Activated CD8-positive, alpha-beta T cell treated with anti-CD3 and anti-CD28 coated beads for 36 hours (primary cell): ENCODE results near the gene EPYC. TPM values are rescaled to one million over a fixed set of nuclear protein-coding genes. Genes with fewer than 3 reads are reported as not detected.

ENCODE experiments used
- ATAC-seq: fragments of 200-7000 bp; cut with Tn5 transposase; one replicate; pipeline ENCODE4 v1.10.0; 2021; ENCODE audit warnings: mild to moderate bottlenecking, moderate library complexity
- CTCF ChIA-PET: fragments of 350-600 bp; sonication (Branson Sonifier 250); formaldehyde crosslinking; loops from one replicate; lab custom pipeline; 2021; ENCODE audit warnings: antibody characterized with exemption; lab: Charles Lee
- POLR2A ChIA-PET: fragments of 350-600 bp; sonication (Branson Sonifier 250); formaldehyde crosslinking; loops from one replicate; lab custom pipeline; 2021; ENCODE audit warnings: antibody characterized with exemption; lab: Charles Lee
- DNase-seq: peaks from one replicate; pipeline ENCODE4 v3.0.0-alpha.2; 2020
- H3K27ac Mint-ChIP-seq: one replicate; pipeline ENCODE4 v1.8.0; 2021; ENCODE audit warnings: mild to moderate bottlenecking, mixed read lengths
- H3K27me3 Mint-ChIP-seq: one replicate; pipeline ENCODE4 v1.8.0; 2021; ENCODE audit warnings: mixed read lengths
- H3K36me3 Mint-ChIP-seq: one replicate; pipeline ENCODE4 v1.8.0; 2021; ENCODE audit warnings: low read depth, mixed read lengths
- H3K4me1 Mint-ChIP-seq: one replicate; pipeline ENCODE4 v1.8.0; 2021; ENCODE audit warnings: low read depth, mixed read lengths
- H3K4me3 Mint-ChIP-seq: one replicate; pipeline ENCODE4 v1.8.0; 2021; ENCODE audit warnings: mild to moderate bottlenecking, moderate library complexity, mixed read lengths
- H3K9me3 Mint-ChIP-seq: one replicate; pipeline ENCODE4 v1.8.0; 2021; ENCODE audit warnings: mixed read lengths
- intact Hi-C: fragments of 100-400 bp; cut with micrococcal nuclease; formaldehyde crosslinking; loops from one replicate; pipeline ENCODE4 v1.10.0; 2022
- total RNA-seq, 2 experiments: library from RNA; stranded (reverse); gene quantifications; one replicate each; pipeline ENCODE4 v1.2.3, GENCODE V29; 2021
- TF ChIP-seq, protein P1 (sequence below): fragments of 200-600 bp; IDR thresholded peaks from one replicate; pipeline ENCODE4 v1.8.0; 2022; ENCODE audit warnings: antibody characterized with exemption, mild to moderate bottlenecking

Gene EPYC
- total RNA-seq, 2 experiments from 2014 or later, result not detected

DNA sequence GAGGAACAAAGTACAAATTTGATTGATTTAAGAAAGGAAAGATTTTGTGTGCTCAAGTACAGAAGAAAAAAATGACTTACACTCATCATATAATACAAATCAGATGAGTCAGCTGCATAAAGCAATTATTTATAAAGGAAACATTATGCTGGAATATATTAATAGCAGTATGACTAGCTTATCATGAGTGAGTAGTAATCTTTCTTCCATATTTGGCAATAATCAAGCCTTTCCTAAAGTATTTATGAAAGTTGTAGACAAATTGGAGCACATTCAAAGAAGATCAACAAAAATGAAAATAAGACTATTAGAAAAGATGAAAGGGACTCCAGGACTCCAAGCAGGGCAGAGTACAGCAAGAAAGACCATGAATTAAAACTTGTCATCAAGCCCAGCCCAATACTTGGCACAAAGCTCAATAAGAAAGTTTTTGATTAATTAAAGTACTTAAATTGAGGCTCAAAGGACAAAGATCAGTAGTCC lies 82.6 kb downstream of the EPYC start:
- intact Hi-C loops, result no loop called here
- ChIA-PET POLR2A (interaction anchor here (0.7 kb wide), 1 partner anchor 309 kb away, joined by 3 read pairs; no protein-coding TSS in a partner anchor), CTCF (interaction anchor here (0.7 to 1.8 kb wide), 3 partner anchors 18 to 187 kb away, joined by 3 to 6 read pairs (median 3); no protein-coding TSS in a partner anchor)
- Mint-ChIP-seq H3K27me3 (peaks cover 10% of the 10 kb centered on the region), H3K36me3 (no peaks in the 10 kb centered on the region), H3K4me1 (no peaks in the 10 kb centered on the region), H3K4me3 (no peak overlapping the region), H3K9me3 (no peaks in the 10 kb centered on the region), H3K27ac (no peak overlapping the region)
- DNase-seq, result no peak
- ATAC-seq, result no peak
- TF ChIP-seq, protein P1, sequence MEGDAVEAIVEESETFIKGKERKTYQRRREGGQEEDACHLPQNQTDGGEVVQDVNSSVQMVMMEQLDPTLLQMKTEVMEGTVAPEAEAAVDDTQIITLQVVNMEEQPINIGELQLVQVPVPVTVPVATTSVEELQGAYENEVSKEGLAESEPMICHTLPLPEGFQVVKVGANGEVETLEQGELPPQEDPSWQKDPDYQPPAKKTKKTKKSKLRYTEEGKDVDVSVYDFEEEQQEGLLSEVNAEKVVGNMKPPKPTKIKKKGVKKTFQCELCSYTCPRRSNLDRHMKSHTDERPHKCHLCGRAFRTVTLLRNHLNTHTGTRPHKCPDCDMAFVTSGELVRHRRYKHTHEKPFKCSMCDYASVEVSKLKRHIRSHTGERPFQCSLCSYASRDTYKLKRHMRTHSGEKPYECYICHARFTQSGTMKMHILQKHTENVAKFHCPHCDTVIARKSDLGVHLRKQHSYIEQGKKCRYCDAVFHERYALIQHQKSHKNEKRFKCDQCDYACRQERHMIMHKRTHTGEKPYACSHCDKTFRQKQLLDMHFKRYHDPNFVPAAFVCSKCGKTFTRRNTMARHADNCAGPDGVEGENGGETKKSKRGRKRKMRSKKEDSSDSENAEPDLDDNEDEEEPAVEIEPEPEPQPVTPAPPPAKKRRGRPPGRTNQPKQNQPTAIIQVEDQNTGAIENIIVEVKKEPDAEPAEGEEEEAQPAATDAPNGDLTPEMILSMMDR, result no peak

DNA sequence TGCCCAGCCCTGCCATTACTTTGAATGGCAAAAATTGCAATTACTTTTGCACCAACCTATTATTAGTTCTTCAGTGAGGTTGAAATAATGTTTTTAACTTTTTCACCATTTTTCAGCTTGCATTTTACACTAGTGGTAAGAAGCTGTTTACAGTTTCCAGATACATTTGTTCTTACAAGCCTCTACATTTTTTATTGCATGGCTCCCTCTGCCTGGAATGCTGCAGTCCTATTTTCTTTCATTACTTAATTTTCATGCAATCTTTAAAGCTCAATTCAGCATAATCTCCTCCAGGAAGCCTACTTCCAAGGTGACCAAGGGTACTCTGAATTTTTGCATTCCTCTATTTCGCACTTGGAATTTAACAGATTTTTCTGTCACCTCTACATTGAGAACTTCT lies 83.2 kb downstream of the EPYC start:
- ChIA-PET CTCF (interaction anchor here (1.0 to 1.8 kb wide), 2 partner anchors 19 to 25 kb away, joined by 3 to 6 read pairs; no protein-coding TSS in a partner anchor), POLR2A (no interaction called here)
- TF ChIP-seq, protein P1, result no peak
- H3K9me3 Mint-ChIP-seq, result no peaks in the 10 kb centered on the region
- H3K27me3 Mint-ChIP-seq, result peaks cover 10% of the 10 kb centered on the region
- DNase-seq, result no peak
- H3K4me3 Mint-ChIP-seq, result no peak overlapping the region
- intact Hi-C loops, result no loop called here
- no peak for ATAC-seq
- H3K27ac Mint-ChIP-seq, result no peak overlapping the region
- H3K4me1 Mint-ChIP-seq, result no peaks in the 10 kb centered on the region
- H3K36me3 Mint-ChIP-seq, result no peaks in the 10 kb centered on the region

DNA sequence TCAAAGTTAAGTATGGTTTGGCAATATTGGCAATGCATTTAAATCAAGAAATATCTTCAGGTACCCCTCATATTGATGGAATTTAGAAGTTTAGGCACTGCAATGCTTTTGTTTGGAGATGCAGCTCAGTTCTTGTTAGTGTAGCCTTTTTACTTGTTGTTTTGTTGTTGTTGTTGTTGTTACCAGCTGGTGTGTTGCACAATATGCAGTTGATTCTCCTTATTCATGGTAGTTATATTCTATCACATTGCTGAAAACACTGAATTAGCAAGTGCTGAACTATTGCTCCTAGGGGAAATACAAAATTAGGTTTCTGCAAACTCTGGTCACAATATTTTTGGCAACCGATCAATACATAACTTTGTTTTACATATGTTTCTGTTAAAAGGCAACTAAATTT lies 84.5 kb downstream of the EPYC start:
- intact Hi-C loops, result no loop called here
- Mint-ChIP-seq H3K36me3 (no peaks in the 10 kb centered on the region), H3K27ac (no peak overlapping the region), H3K4me1 (no peaks in the 10 kb centered on the region), H3K4me3 (no peak overlapping the region), H3K27me3 (peaks cover 10% of the 10 kb centered on the region), H3K9me3 (no peaks in the 10 kb centered on the region)
- TF ChIP-seq, protein P1, result no peak
- DNase-seq (no peak), ATAC-seq (no peak)
- POLR2A ChIA-PET, result no interaction called here
- CTCF ChIA-PET, result no interaction called here

DNA sequence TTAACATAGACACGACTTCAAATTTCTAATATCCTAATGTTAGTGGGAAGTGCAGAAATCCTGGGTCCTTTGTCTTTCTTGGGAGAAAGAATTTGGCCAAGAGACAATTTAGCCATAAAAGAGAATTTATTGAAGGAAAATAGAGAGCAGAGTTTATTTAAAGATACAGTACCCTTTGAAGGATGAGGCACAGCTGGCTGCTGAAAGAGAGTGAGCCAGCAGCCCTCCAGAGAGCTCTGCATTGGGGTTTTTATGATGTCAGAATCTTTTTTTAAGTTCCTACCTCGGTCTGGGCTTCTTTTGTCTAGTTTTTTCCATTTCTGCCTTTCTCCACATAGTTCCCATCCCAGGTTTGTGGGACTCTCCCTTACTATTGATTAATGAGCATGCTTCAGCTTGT lies 87.3 kb downstream of the EPYC start:
- no peaks in the 10 kb centered on the region for H3K4me1 Mint-ChIP-seq
- ATAC-seq (no peak), DNase-seq (no peak)
- H3K4me3 Mint-ChIP-seq, result no peak overlapping the region
- no peaks in the 10 kb centered on the region for H3K9me3 Mint-ChIP-seq
- intact Hi-C loops, result no loop called here
- H3K27ac Mint-ChIP-seq, result no peak overlapping the region
- TF ChIP-seq, protein P1, result no peak
- CTCF ChIA-PET, result interaction anchor here (0.8 kb wide), 1 partner anchor 23 kb away, joined by 3 read pairs; no protein-coding TSS in a partner anchor
- POLR2A ChIA-PET, result no interaction called here
- no peaks in the 10 kb centered on the region for H3K36me3 Mint-ChIP-seq
- peaks cover 9% of the 10 kb centered on the region for H3K27me3 Mint-ChIP-seq

DNA sequence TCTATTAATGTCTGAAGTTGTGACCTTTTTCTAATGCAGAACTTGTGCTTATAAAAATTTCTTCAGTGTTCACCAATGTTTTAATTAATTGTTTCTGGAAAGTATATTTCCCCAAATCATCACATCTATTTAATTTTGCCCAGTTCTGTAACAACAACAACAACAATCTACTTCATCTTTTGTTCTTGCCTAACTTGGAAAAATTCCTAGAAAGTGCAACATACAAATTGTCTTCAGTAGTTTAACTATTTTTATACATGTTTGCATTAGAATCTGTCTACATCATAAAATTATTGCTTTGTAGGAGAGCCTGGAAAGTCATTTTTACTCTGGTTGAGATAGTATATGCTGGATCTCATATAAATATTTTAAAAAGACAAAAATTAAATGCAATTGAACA lies 88.3 kb downstream of the EPYC start:
- intact Hi-C loops, result no loop called here
- no peaks in the 10 kb centered on the region for H3K4me1 Mint-ChIP-seq
- ATAC-seq (no peak), DNase-seq (no peak)
- no peak overlapping the region for H3K4me3 Mint-ChIP-seq
- H3K36me3 Mint-ChIP-seq, result no peaks in the 10 kb centered on the region
- POLR2A ChIA-PET, result no interaction called here
- CTCF ChIA-PET, result no interaction called here
- H3K9me3 Mint-ChIP-seq, result no peaks in the 10 kb centered on the region
- no peak overlapping the region for H3K27ac Mint-ChIP-seq
- TF ChIP-seq, protein P1, result no peak
- peaks cover 9% of the 10 kb centered on the region for H3K27me3 Mint-ChIP-seq
